HEK293T (cell line): ENCODE results near the gene NEK5.
"Not testable (repeated sequence)": the region's sequence is repeated elsewhere in the genome, so short reads cannot be mapped to it uniquely, and the experiment has no call there.

Experiments used
- CTCF ChIA-PET: fragments of 350-600 bp; formaldehyde crosslinking; extraction: SDS; loops from one replicate; lab custom pipeline; 2021; ENCODE audit warnings: antibody characterized with exemption, inconsistent platforms; lab: Yijun Ruan, JAX
- POLR2A ChIA-PET: fragments of 350-600 bp; formaldehyde crosslinking; extraction: SDS; loops from one replicate; lab custom pipeline; 2020; ENCODE audit warnings: antibody characterized with exemption, inconsistent platforms; lab: Yijun Ruan, JAX
- DNase-seq: peaks from one replicate; pipeline ENCODE4 v3.0.0; 2012; ENCODE audit warnings: mixed read lengths; ENCODE audit errors: extremely low spot score
- ARNT ChIP-seq: fragments of 450-650 bp; IDR thresholded peaks from 2 replicates; pipeline ENCODE4 v1.6.1; 2017; ENCODE audit warnings: mild to moderate bottlenecking
- BHLHE40 ChIP-seq: fragments of 450-650 bp; IDR thresholded peaks from 2 replicates; pipeline ENCODE4 v1.6.1; 2016; ENCODE audit warnings: mild to moderate bottlenecking, moderate library complexity, borderline replicate concordance
- CTBP1 ChIP-seq: fragments of 450-650 bp; IDR thresholded peaks from 2 replicates; pipeline ENCODE4 v1.6.1; 2016; ENCODE audit warnings: borderline replicate concordance
- ELF4 ChIP-seq: fragments of 450-650 bp; IDR thresholded peaks from 2 replicates; pipeline ENCODE4 v1.6.1; 2017; ENCODE audit warnings: antibody characterized with exemption
- FOXA1 ChIP-seq: fragments of 450-650 bp; IDR thresholded peaks from 2 replicates; pipeline ENCODE4 v1.6.1; 2016; ENCODE audit warnings: mild to moderate bottlenecking
- FOXK2 ChIP-seq: fragments of 450-650 bp; IDR thresholded peaks from 2 replicates; pipeline ENCODE4 v1.6.1; 2016; ENCODE audit warnings: mild to moderate bottlenecking
- FOXM1 ChIP-seq: fragments of 450-650 bp; IDR thresholded peaks from 2 replicates; pipeline ENCODE4 v1.6.1; 2017; ENCODE audit warnings: mild to moderate bottlenecking, borderline replicate concordance
- HDGF ChIP-seq: fragments of 450-650 bp; IDR thresholded peaks from 2 replicates; pipeline ENCODE4 v1.6.1; 2017; ENCODE audit warnings: antibody characterized with exemption, borderline replicate concordance
- L3MBTL2 ChIP-seq: fragments of 450-650 bp; conservative IDR thresholded peaks from 2 replicates; pipeline ENCODE4 v1.6.1; 2016; ENCODE audit warnings: mild to moderate bottlenecking
- LEF1 ChIP-seq: fragments of 450-650 bp; IDR thresholded peaks from 2 replicates; pipeline ENCODE4 v1.6.1; 2017; ENCODE audit warnings: mild to moderate bottlenecking, borderline replicate concordance
- NFRKB ChIP-seq: fragments of 450-650 bp; IDR thresholded peaks from 2 replicates; pipeline ENCODE4 v1.6.1; 2016; ENCODE audit warnings: mild to moderate bottlenecking, moderate library complexity
- PKNOX1 ChIP-seq: fragments of 450-650 bp; IDR thresholded peaks from 2 replicates; pipeline ENCODE4 v1.6.1; 2016
- SP1 ChIP-seq: fragments of 450-650 bp; IDR thresholded peaks from 2 replicates; pipeline ENCODE4 v1.6.1; 2017
- SUZ12 ChIP-seq: fragments of 450-650 bp; IDR thresholded peaks from 2 replicates; pipeline ENCODE4 v1.6.1; 2016; ENCODE audit warnings: mild to moderate bottlenecking
- TARDBP ChIP-seq: fragments of 450-650 bp; IDR thresholded peaks from 2 replicates; pipeline ENCODE4 v1.6.1; 2016
- ZNF384 ChIP-seq: fragments of 450-650 bp; IDR thresholded peaks from 2 replicates; pipeline ENCODE4 v1.6.1; 2016

The NEK5 gene

GRCh38 chr13:52164989-52165388 lies 36.1 kb upstream of the NEK5 start:
- CTCF ChIA-PET, result no interaction called here
- no peak for DNase-seq

GRCh38 chr13:52163878-52164277 lies 35.0 kb upstream of the NEK5 start:
- POLR2A ChIA-PET, CTCF ChIA-PET, DNase-seq: not testable (repeated sequence)

More at GRCh38 chr13:52164989-52165388, 36.1 kb upstream of the NEK5 start:
- POLR2A ChIA-PET, result no interaction called here
- no peak for TF ChIP-seq ZNF384
- TF ChIP-seq HDGF, result no peak
- TF ChIP-seq BHLHE40, result no peak
- TF ChIP-seq ELF4, result no peak
- TF ChIP-seq FOXM1, result no peak
- TF ChIP-seq LEF1, result no peak
- TF ChIP-seq CTBP1, result no peak
- TF ChIP-seq FOXA1, result no peak
- TF ChIP-seq SUZ12, result no peak
- TF ChIP-seq L3MBTL2, result no peak
- no peak for TF ChIP-seq PKNOX1
- no peak for TF ChIP-seq ARNT
- no peak for TF ChIP-seq TARDBP
- TF ChIP-seq NFRKB, result no peak
- no peak for TF ChIP-seq FOXK2
- TF ChIP-seq SP1, result no peak

- DNase-seq, result no peak
- ChIA-PET CTCF (interaction anchor here (0.6 kb wide), 1 partner anchor 74 kb away, joined by 3 read pairs; no protein-coding TSS in a partner anchor), POLR2A (no interaction called here)
These were observed 33.6 kb upstream of the NEK5 start for GRCh38 chr13:52162279-52163101.

GRCh38 chr13:52161181-52161646 lies 32.3 kb upstream of the NEK5 start:
- no peak for DNase-seq
- CTCF ChIA-PET, result interaction anchor here (1.3 kb wide), 1 partner anchor 10 kb away, joined by 4 read pairs; no protein-coding TSS in a partner anchor
- no peak for TF ChIP-seq LEF1
- TF ChIP-seq ZNF384, result no peak
- TF ChIP-seq BHLHE40, result no peak
- no peak for TF ChIP-seq ELF4
- no peak for TF ChIP-seq TARDBP
- TF ChIP-seq CTBP1, result no peak
- no peak for TF ChIP-seq PKNOX1
- TF ChIP-seq SP1, result no peak
- TF ChIP-seq ARNT, result no peak
- TF ChIP-seq SUZ12, result no peak
- no peak for TF ChIP-seq FOXA1
- POLR2A ChIA-PET, result no interaction called here

More at GRCh38 chr13:52162279-52163101, 33.6 kb upstream of the NEK5 start:
- TF ChIP-seq NFRKB (no peak), ARNT (no peak), SUZ12 (no peak), ZNF384 (no peak), L3MBTL2 (no peak), BHLHE40 (no peak), FOXM1 (no peak), HDGF (no peak), PKNOX1 (no peak), FOXK2 (no peak), CTBP1 (no peak), LEF1 (no peak), FOXA1 (no peak), ELF4 (no peak), SP1 (no peak), TARDBP (no peak)

- TF ChIP-seq SUZ12, result no peak
- TF ChIP-seq PKNOX1, result no peak
- TF ChIP-seq TARDBP, result no peak
- no peak for TF ChIP-seq ARNT
- TF ChIP-seq NFRKB, result no peak
- no peak for TF ChIP-seq ELF4
- TF ChIP-seq FOXK2, result no peak
- TF ChIP-seq BHLHE40, result no peak
- no peak for TF ChIP-seq ZNF384
- TF ChIP-seq L3MBTL2, result no peak
- no peak for TF ChIP-seq SP1
- CTCF ChIA-PET, result interaction anchor here (1.1 to 1.3 kb wide), 2 partner anchors 11 to 291 kb away, joined by 3 to 4 read pairs; no protein-coding TSS in a partner anchor
- POLR2A ChIA-PET, result no interaction called here
- DNase-seq, result no peak
These were observed 31.6 kb upstream of the NEK5 start for GRCh38 chr13:52160506-52160905.

- no peak for DNase-seq
- no peak for TF ChIP-seq HDGF
- TF ChIP-seq TARDBP, result no peak
- TF ChIP-seq L3MBTL2, result no peak
- no peak for TF ChIP-seq FOXK2
- TF ChIP-seq FOXA1, result no peak
- TF ChIP-seq BHLHE40, result no peak
- no peak for TF ChIP-seq CTBP1
- no peak for TF ChIP-seq PKNOX1
- no peak for TF ChIP-seq ZNF384
- TF ChIP-seq SP1, result no peak
- no peak for TF ChIP-seq NFRKB
- TF ChIP-seq LEF1, result no peak
- no peak for TF ChIP-seq SUZ12
- TF ChIP-seq ARNT, result no peak
- TF ChIP-seq FOXM1, result no peak
- no peak for TF ChIP-seq ELF4
- ChIA-PET CTCF (interaction anchor here (1.1 kb wide), 1 partner anchor 291 kb away, joined by 3 read pairs; no protein-coding TSS in a partner anchor), POLR2A (no interaction called here)
These were observed 31.2 kb upstream of the NEK5 start for GRCh38 chr13:52160053-52160452.
